Mammary epithelial cell (primary cell): ENCODE measurements around the gene ALDH3B2.

ENCODE experiments used
- EZH2 ChIP-seq: IDR thresholded peaks from 2 replicates; pipeline ENCODE4 v1.6.1; 2012; ENCODE audit warnings: low read length, inconsistent platforms, borderline replicate concordance
- TF ChIP-seq, protein P1 (sequence below), 2 donors: IDR thresholded peaks in 1 of 2; conservative IDR thresholded peaks in 1 of 2; 2 replicates each; pipeline ENCODE4 v1.5.1; 2011 to 2012; ENCODE audit warnings: inconsistent platforms in 2 of 2, low read length in 2 of 2, mild to moderate bottlenecking in 2 of 2, control low read depth in 1 of 2, low read depth in 1 of 2; ENCODE audit not compliant: insufficient read depth in 1 of 2; ENCODE audit errors: extremely low read depth in 1 of 2

DNA sequence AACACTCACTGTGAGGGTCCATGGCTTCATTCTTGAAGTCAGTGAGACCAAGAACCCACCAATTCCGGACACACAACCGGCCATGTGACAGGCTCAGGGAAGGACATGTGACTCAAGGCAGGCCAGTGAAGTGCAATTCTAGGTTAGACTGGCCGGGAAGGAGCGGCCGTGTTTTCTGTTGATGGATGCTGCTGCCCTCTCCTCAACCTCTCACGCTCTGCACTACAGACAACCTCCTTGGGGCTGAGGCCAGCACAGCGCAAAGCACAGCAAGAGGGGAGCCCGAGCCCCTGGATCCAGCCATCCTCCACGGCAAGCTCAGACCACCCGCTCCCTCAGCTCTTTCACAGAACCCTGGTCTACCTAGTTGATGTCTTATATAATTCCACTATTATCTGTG lies 47.5 kb downstream of the ALDH3B2 start:
- TF ChIP-seq, protein P1, sequence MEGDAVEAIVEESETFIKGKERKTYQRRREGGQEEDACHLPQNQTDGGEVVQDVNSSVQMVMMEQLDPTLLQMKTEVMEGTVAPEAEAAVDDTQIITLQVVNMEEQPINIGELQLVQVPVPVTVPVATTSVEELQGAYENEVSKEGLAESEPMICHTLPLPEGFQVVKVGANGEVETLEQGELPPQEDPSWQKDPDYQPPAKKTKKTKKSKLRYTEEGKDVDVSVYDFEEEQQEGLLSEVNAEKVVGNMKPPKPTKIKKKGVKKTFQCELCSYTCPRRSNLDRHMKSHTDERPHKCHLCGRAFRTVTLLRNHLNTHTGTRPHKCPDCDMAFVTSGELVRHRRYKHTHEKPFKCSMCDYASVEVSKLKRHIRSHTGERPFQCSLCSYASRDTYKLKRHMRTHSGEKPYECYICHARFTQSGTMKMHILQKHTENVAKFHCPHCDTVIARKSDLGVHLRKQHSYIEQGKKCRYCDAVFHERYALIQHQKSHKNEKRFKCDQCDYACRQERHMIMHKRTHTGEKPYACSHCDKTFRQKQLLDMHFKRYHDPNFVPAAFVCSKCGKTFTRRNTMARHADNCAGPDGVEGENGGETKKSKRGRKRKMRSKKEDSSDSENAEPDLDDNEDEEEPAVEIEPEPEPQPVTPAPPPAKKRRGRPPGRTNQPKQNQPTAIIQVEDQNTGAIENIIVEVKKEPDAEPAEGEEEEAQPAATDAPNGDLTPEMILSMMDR (conservative IDR thresholded peaks at IDR 0.05 in 1 of 2, IDR thresholded peaks at IDR 0.05 in 1 of 2; ENCODE audit: extremely low read depth in 1 of 2, insufficient read depth in 1 of 2, low read depth in 1 of 2, low read length in 2 of 2) = no peak
- TF ChIP-seq EZH2 = no peak
